ENCODE measurements around the gene TRPV6. TPM values are rescaled to one million over a fixed set of nuclear protein-coding genes. Genes with fewer than 3 reads are reported as not detected.

Gene TRPV6
- polyA plus RNA-seq, 1 donor from 2014 or later = 0.30 TPM

DNA sequence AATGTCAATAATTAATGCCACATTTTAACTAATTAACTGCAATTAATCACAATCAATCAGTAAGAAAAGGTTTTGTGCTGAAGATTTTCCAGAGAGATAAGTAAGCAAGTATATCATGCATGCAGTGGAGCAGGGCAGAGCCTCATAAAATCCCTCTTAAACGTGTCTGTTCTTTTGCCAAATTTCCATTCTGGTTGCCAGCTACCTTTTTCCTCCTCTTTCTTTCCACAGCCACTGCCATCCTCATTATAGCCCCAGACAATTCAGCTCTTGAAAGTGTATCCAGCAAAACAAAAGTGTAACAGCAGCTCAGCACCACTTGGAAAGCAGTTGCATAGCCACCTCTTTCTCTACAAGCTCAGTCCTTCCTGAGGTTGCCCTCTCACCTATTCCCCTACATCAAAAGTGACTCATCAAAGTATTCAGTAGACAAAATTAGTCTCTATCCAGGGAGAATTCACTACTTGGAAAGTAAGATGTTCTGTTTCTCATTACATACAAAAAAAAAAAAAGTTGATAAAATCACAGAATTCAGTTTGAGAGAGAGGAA lies 57.5 kb downstream of the TRPV6 start:
- Histone ChIP-seq H3K79me2 (replicated peaks; ENCODE audit: insufficient read depth, low read length) (no peaks in the 10 kb centered on the region), H3K9ac (ENCODE audit: low read length) (no peak overlapping the region), H3K4me3 (ENCODE audit: low read length) (no peak overlapping the region), H3K9me3 (ENCODE audit: low read length) (peaks cover 4% of the 10 kb centered on the region), H3K36me3 (ENCODE audit: insufficient read depth, low read length) (no peaks in the 10 kb centered on the region), H3K4me2 (ENCODE audit: low read length) (no peak overlapping the region), H3K27ac (ENCODE audit: low read length) (no peak overlapping the region), H3K27me3 (ENCODE audit: insufficient read depth, low read depth, low read length) (no peaks in the 10 kb centered on the region), H3F3A (ENCODE audit: insufficient read depth, low read length, poor library complexity, severe bottlenecking) (no peaks in the 10 kb centered on the region), H2AFZ (ENCODE audit: low read depth, low read length) (no peak overlapping the region), H4K20me1 (ENCODE audit: insufficient read depth) (no peaks in the 10 kb centered on the region), H3K9me2 (ENCODE audit: insufficient read depth, low read length) (no peaks in the 10 kb centered on the region)
- TF ChIP-seq, protein P1, sequence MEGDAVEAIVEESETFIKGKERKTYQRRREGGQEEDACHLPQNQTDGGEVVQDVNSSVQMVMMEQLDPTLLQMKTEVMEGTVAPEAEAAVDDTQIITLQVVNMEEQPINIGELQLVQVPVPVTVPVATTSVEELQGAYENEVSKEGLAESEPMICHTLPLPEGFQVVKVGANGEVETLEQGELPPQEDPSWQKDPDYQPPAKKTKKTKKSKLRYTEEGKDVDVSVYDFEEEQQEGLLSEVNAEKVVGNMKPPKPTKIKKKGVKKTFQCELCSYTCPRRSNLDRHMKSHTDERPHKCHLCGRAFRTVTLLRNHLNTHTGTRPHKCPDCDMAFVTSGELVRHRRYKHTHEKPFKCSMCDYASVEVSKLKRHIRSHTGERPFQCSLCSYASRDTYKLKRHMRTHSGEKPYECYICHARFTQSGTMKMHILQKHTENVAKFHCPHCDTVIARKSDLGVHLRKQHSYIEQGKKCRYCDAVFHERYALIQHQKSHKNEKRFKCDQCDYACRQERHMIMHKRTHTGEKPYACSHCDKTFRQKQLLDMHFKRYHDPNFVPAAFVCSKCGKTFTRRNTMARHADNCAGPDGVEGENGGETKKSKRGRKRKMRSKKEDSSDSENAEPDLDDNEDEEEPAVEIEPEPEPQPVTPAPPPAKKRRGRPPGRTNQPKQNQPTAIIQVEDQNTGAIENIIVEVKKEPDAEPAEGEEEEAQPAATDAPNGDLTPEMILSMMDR (IDR thresholded peaks at IDR 0.05; ENCODE audit: poor library complexity, severe bottlenecking) = no peak
- TF ChIP-seq MXI1 (conservative IDR thresholded peaks at IDR 0.05; ENCODE audit: poor library complexity, severe bottlenecking) = no peak
- no peak for TF ChIP-seq EZH2 (IDR thresholded peaks at IDR 0.05; ENCODE audit: borderline replicate concordance, insufficient read depth, low read length, poor library complexity, severe bottlenecking)
- no peak for TF ChIP-seq POLR2AphosphoS5 (IDR thresholded peaks at IDR 0.05)
- TF ChIP-seq RAD21 (conservative IDR thresholded peaks at IDR 0.05) = no peak
- no peak for TF ChIP-seq TAF1 (IDR thresholded peaks at IDR 0.05; ENCODE audit: low read depth)
- TF ChIP-seq EP300 (conservative IDR thresholded peaks at IDR 0.05; ENCODE audit: poor library complexity, severe bottlenecking) = no peak
- TF ChIP-seq SMC3 (conservative IDR thresholded peaks at IDR 0.05; ENCODE audit: poor library complexity) = no peak
- TF ChIP-seq, protein P2, sequence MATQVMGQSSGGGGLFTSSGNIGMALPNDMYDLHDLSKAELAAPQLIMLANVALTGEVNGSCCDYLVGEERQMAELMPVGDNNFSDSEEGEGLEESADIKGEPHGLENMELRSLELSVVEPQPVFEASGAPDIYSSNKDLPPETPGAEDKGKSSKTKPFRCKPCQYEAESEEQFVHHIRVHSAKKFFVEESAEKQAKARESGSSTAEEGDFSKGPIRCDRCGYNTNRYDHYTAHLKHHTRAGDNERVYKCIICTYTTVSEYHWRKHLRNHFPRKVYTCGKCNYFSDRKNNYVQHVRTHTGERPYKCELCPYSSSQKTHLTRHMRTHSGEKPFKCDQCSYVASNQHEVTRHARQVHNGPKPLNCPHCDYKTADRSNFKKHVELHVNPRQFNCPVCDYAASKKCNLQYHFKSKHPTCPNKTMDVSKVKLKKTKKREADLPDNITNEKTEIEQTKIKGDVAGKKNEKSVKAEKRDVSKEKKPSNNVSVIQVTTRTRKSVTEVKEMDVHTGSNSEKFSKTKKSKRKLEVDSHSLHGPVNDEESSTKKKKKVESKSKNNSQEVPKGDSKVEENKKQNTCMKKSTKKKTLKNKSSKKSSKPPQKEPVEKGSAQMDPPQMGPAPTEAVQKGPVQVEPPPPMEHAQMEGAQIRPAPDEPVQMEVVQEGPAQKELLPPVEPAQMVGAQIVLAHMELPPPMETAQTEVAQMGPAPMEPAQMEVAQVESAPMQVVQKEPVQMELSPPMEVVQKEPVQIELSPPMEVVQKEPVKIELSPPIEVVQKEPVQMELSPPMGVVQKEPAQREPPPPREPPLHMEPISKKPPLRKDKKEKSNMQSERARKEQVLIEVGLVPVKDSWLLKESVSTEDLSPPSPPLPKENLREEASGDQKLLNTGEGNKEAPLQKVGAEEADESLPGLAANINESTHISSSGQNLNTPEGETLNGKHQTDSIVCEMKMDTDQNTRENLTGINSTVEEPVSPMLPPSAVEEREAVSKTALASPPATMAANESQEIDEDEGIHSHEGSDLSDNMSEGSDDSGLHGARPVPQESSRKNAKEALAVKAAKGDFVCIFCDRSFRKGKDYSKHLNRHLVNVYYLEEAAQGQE (IDR thresholded peaks at IDR 0.05; ENCODE audit: borderline replicate concordance) = no peak

- no peak overlapping the region for H3K4me2 ChIP-seq (ENCODE audit: low read length)
- no peaks in the 10 kb centered on the region for H4K20me1 ChIP-seq (ENCODE audit: insufficient read depth)
- no peaks in the 10 kb centered on the region for H3K27me3 ChIP-seq (ENCODE audit: insufficient read depth, low read depth, low read length)
- H3K36me3 ChIP-seq (ENCODE audit: insufficient read depth, low read length) = no peaks in the 10 kb centered on the region
- H3K9me3 ChIP-seq (ENCODE audit: low read length) = peaks cover 4% of the 10 kb centered on the region
- H2AFZ ChIP-seq (ENCODE audit: low read depth, low read length) = no peak overlapping the region
- no peak overlapping the region for H3K4me3 ChIP-seq (ENCODE audit: low read length)
- no peak overlapping the region for H3K9ac ChIP-seq (ENCODE audit: low read length)
- no peaks in the 10 kb centered on the region for H3F3A ChIP-seq (ENCODE audit: insufficient read depth, low read length, poor library complexity, severe bottlenecking)
- TF ChIP-seq EP300 (conservative IDR thresholded peaks at IDR 0.05; ENCODE audit: poor library complexity, severe bottlenecking) = no peak
- TF ChIP-seq EZH2 (IDR thresholded peaks at IDR 0.05; ENCODE audit: borderline replicate concordance, insufficient read depth, low read length, poor library complexity, severe bottlenecking) = no peak
- TF ChIP-seq SMC3 (conservative IDR thresholded peaks at IDR 0.05; ENCODE audit: poor library complexity) = no peak
- no peaks in the 10 kb centered on the region for H3K79me2 ChIP-seq (replicated peaks; ENCODE audit: insufficient read depth, low read length)
- no peak overlapping the region for H3K27ac ChIP-seq (ENCODE audit: low read length)
- H3K9me2 ChIP-seq (ENCODE audit: insufficient read depth, low read length) = no peaks in the 10 kb centered on the region
Observed at GRCh38 chr7:142822714-142823113, 62.8 kb downstream of the TRPV6 start.

Other genes starting within 250 kb of the TRPV6 start
- gene PRSS1, start 136.3 kb downstream of the TRPV6 start, polyA plus RNA-seq = not detected in 2 replicates
- not detected in 2 replicates for gene PRSS2, start 114.8 kb downstream of the TRPV6 start, polyA plus RNA-seq
- gene EPHB6, start 30.7 kb downstream of the TRPV6 start, polyA plus RNA-seq = 14.8 and 25.3 TPM in 2 replicates
- gene TRPV5, start 48.0 kb upstream of the TRPV6 start, polyA plus RNA-seq = 0.52 TPM in 1 of 2 replicates, not detected in the other
- gene LLCFC1, start 53.7 kb upstream of the TRPV6 start, polyA plus RNA-seq = not detected in 2 replicates
- gene KEL, start 76.6 kb upstream of the TRPV6 start, polyA plus RNA-seq = 0.96 and 2.2 TPM in 2 replicates
- not detected in 2 replicates for gene OR9A2, start 141.4 kb upstream of the TRPV6 start, polyA plus RNA-seq
- gene OR6V1, start 166.6 kb upstream of the TRPV6 start, polyA plus RNA-seq = not detected in 2 replicates
- not detected in 2 replicates for gene PIP, start 246.3 kb upstream of the TRPV6 start, polyA plus RNA-seq